ENCODE data around the gene PCBP3. TPM values are rescaled to one million over a fixed set of nuclear protein-coding genes. Genes with fewer than 3 reads are reported as not detected.

The PCBP3 gene
- total RNA-seq, 1 experiment from 2014 or later: not detected

GRCh38 chr21:45713613-45714012, 70.1 kb downstream of the PCBP3 start:
- TF ChIP-seq SIN3A (IDR thresholded peaks at IDR 0.05; ENCODE audit: borderline replicate concordance, insufficient read depth, low read depth, low read length) (no peak), POLR2AphosphoS5 (IDR thresholded peaks at IDR 0.05; ENCODE audit: low read depth, low read length) (no peak), REST (IDR thresholded peaks at IDR 0.05; ENCODE audit: insufficient read depth in 1 of 2, low read depth in 2 of 2, low read length in 1 of 2) (no peak), TCF7L2 (IDR thresholded peaks at IDR 0.05; ENCODE audit: low read depth, low read length) (no peak), CTCF (IDR thresholded peaks at IDR 0.05) (no peak)
- no peak overlapping the region for H3K27ac ChIP-seq (ENCODE audit: low read length)
- H3K9me3 ChIP-seq (ENCODE audit: control insufficient read depth, insufficient read depth, low read depth, low read length): no peaks in the 10 kb centered on the region
- in situ Hi-C loops (cut with HindIII; ENCODE audit: low pct_unique_long_range_greater_than_20kb, low sequenced_read_pairs): no loop called here
- no peak overlapping the region for H3K4me3 ChIP-seq (ENCODE audit: low read depth in 2 of 2, low read length in 2 of 2)
- intact Hi-C loops (cut with micrococcal nuclease; ENCODE audit: unreplicated experiment): no loop called here
- ATAC-seq (no peak), DNase-seq (ENCODE audit: low read depth, low spot score) (no peak)
- H3K36me3 ChIP-seq (ENCODE audit: control insufficient read depth, insufficient read depth, low read length): no peaks in the 10 kb centered on the region
- no TSS peak for BruUV-seq (replicated peaks)
- POLR2A ChIA-PET: no interaction called here
- CTCF ChIA-PET: no interaction called here
- H3K4me1 ChIP-seq (ENCODE audit: control insufficient read depth, insufficient read depth, low read length): no peaks in the 10 kb centered on the region
- H3K27me3 ChIP-seq (ENCODE audit: control insufficient read depth, insufficient read depth, low read length): peaks cover 6% of the 10 kb centered on the region

GRCh38 chr21:45715441-45715840, 71.9 kb downstream of the PCBP3 start:
- Histone ChIP-seq H3K9me3 (ENCODE audit: control insufficient read depth, insufficient read depth, low read depth, low read length) (no peaks in the 10 kb centered on the region), H3K4me3 (ENCODE audit: low read depth in 2 of 2, low read length in 2 of 2) (no peak overlapping the region), H3K36me3 (ENCODE audit: control insufficient read depth, insufficient read depth, low read length) (no peaks in the 10 kb centered on the region), H3K27me3 (ENCODE audit: control insufficient read depth, insufficient read depth, low read length) (peaks cover 6% of the 10 kb centered on the region), H3K4me1 (ENCODE audit: control insufficient read depth, insufficient read depth, low read length) (no peaks in the 10 kb centered on the region), H3K27ac (ENCODE audit: low read length) (no peak overlapping the region)
- DNase-seq (ENCODE audit: low read depth, low spot score) (no peak), ATAC-seq (no peak)
- CTCF ChIA-PET: no interaction called here
- POLR2A ChIA-PET: no interaction called here
- intact Hi-C loops (cut with micrococcal nuclease; ENCODE audit: unreplicated experiment): no loop called here
- in situ Hi-C loops (cut with HindIII; ENCODE audit: low pct_unique_long_range_greater_than_20kb, low sequenced_read_pairs): no loop called here
- TF ChIP-seq TCF7L2 (IDR thresholded peaks at IDR 0.05; ENCODE audit: low read depth, low read length): no peak
- no peak for TF ChIP-seq SIN3A (IDR thresholded peaks at IDR 0.05; ENCODE audit: borderline replicate concordance, insufficient read depth, low read depth, low read length)
- no TSS peak for BruUV-seq (replicated peaks)

- Histone ChIP-seq H3K27me3 (ENCODE audit: control insufficient read depth, insufficient read depth, low read length) (peaks cover 6% of the 10 kb centered on the region), H3K4me1 (ENCODE audit: control insufficient read depth, insufficient read depth, low read length) (no peaks in the 10 kb centered on the region), H3K9me3 (ENCODE audit: control insufficient read depth, insufficient read depth, low read depth, low read length) (no peaks in the 10 kb centered on the region), H3K27ac (ENCODE audit: low read length) (no peak overlapping the region), H3K4me3 (ENCODE audit: low read depth in 2 of 2, low read length in 2 of 2) (no peak overlapping the region), H3K36me3 (ENCODE audit: control insufficient read depth, insufficient read depth, low read length) (no peaks in the 10 kb centered on the region)
- intact Hi-C loops (cut with micrococcal nuclease; ENCODE audit: unreplicated experiment): no loop called here
- in situ Hi-C loops (cut with HindIII; ENCODE audit: low pct_unique_long_range_greater_than_20kb, low sequenced_read_pairs): no loop called here
- ChIA-PET POLR2A (no interaction called here), CTCF (interaction anchor here (0.6 kb wide), 1 partner anchor 23 kb away, joined by 3 read pairs; no protein-coding TSS in a partner anchor)
- DNase-seq (ENCODE audit: low read depth, low spot score): no peak
- no peak for TF ChIP-seq POLR2AphosphoS5 (IDR thresholded peaks at IDR 0.05; ENCODE audit: low read depth, low read length)
- no peak for TF ChIP-seq TCF7L2 (IDR thresholded peaks at IDR 0.05; ENCODE audit: low read depth, low read length)
- no peak for TF ChIP-seq SIN3A (IDR thresholded peaks at IDR 0.05; ENCODE audit: borderline replicate concordance, insufficient read depth, low read depth, low read length)
- no peak for TF ChIP-seq REST (IDR thresholded peaks at IDR 0.05; ENCODE audit: insufficient read depth in 1 of 2, low read depth in 2 of 2, low read length in 1 of 2)
- no peak for ATAC-seq
- BruUV-seq (replicated peaks): no TSS peak
These were observed 74.9 kb downstream of the PCBP3 start for GRCh38 chr21:45718413-45718812.

Data from Panc1 (cell line).